ENCODE measurements around the gene DAZL. TPM values are rescaled to one million over a fixed set of nuclear protein-coding genes. Genes with fewer than 3 reads are reported as not detected.
"Not testable (repeated sequence)": the region's sequence is repeated elsewhere in the genome, so short reads cannot be mapped to it uniquely, and the experiment has no call there.

DAZL gene
- total and polyA plus RNA-seq, 11 donors = not detected

DNA sequence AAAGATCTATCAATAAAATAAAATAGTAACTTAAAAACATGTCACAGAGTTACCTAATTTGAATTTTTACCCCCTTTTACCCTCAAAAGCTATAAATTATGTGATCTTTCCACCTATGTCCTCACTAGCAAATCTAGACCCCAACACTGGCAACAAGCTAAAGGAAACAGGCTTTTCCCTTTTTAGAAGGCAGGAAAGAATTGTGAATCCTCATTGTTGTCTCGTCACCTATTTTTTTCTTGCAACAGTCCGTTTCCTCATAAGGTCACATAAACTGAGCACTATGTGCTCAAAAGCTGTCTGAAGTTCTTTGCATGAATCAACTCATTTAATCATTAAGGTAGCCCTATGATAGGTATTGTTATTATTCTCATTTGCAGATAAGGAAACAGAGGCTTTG lies 34.6 kb upstream of the DAZL start:
- WGBS, 4 donors = 53 to 65% (median 60%) methylated on average over 2 of the region's 2 CpGs

DNA sequence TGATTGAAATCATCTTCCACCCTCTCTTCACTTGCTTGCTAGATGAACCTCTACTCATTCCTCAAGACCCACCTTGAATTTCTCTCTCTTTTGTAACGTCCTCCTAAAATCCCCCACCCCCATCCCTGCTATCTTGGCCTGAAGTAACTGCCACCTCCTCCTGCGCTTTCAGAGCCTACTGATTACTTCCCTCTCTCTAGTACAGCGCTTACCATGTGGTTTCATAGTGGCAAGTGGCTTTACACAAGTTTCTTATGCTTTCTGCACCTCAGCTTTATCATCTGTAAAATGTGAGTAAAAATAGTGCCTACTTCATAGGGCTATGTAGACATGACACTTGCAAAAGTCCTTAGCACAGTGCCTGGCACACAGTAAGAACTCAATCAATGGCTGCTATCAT lies 28.7 kb upstream of the DAZL start:
- Histone ChIP-seq H3K27ac (no peak overlapping the region), H3K4me1 (peaks cover 0 to 15% (median 0%) of the 10 kb centered on the region in 12 donors), H3K4me3 (no peak overlapping the region), H3K27me3 (no peaks in the 10 kb centered on the region), H3K36me3 (no peaks in the 10 kb centered on the region), H3K9me3 (peaks cover 0 to 3% (median 0%) of the 10 kb centered on the region in 12 donors)
- intact Hi-C loops (cut with DNase I) = no loop called here
- DNase-seq (no peak), ATAC-seq (no peak)
- TF ChIP-seq POLR2A (IDR thresholded peaks at IDR 0.05) = no peak
- TF ChIP-seq, protein P1, sequence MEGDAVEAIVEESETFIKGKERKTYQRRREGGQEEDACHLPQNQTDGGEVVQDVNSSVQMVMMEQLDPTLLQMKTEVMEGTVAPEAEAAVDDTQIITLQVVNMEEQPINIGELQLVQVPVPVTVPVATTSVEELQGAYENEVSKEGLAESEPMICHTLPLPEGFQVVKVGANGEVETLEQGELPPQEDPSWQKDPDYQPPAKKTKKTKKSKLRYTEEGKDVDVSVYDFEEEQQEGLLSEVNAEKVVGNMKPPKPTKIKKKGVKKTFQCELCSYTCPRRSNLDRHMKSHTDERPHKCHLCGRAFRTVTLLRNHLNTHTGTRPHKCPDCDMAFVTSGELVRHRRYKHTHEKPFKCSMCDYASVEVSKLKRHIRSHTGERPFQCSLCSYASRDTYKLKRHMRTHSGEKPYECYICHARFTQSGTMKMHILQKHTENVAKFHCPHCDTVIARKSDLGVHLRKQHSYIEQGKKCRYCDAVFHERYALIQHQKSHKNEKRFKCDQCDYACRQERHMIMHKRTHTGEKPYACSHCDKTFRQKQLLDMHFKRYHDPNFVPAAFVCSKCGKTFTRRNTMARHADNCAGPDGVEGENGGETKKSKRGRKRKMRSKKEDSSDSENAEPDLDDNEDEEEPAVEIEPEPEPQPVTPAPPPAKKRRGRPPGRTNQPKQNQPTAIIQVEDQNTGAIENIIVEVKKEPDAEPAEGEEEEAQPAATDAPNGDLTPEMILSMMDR (IDR thresholded peaks at IDR 0.05) = no peak
- WGBS, 4 donors = 84 to 89% (median 85%) methylated on average over 3 of the region's 3 CpGs

More for the DNA sequence above, 34.6 kb upstream of the DAZL start:
- Histone ChIP-seq H3K27me3 (no peaks in the 10 kb centered on the region), H3K4me1 (peaks cover 0 to 4% (median 0%) of the 10 kb centered on the region in 12 donors), H3K36me3 (no peaks in the 10 kb centered on the region), H3K4me3 (no peak overlapping the region), H3K9me3 (no peaks in the 10 kb centered on the region), H3K27ac (no peak overlapping the region)
- no peak for ATAC-seq
- intact Hi-C loops (cut with DNase I) = no loop called here
- no peak for DNase-seq
- TF ChIP-seq POLR2A (IDR thresholded peaks at IDR 0.05) = no peak
- TF ChIP-seq, protein P1 (IDR thresholded peaks at IDR 0.05) = no peak

DNA sequence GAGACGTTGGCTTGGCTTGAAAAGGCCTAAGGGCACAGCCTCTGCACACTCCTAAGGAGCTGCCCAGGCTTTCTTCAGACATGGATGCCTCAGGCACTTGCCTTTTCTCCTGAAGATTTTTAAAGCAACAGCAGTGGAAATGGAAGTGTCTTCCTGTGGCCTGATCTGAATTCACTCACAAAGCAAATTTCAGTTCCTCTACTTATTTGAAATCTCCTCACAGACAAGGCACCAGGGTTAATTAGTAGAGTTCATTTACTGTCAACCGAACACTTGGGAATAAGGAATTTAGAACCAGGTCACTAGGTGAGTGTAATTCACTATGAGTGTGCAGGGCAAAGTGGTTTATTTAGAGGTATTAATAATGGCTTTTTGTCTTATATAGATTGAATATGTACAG lies 27.2 kb upstream of the DAZL start:
- no peak for TF ChIP-seq POLR2A (IDR thresholded peaks at IDR 0.05)
- TF ChIP-seq, protein P1 (IDR thresholded peaks at IDR 0.05) = no peak
- no peak for ATAC-seq
- peaks cover 0 to 3% (median 0%) of the 10 kb centered on the region in 12 donors for H3K9me3 ChIP-seq
- 77 to 89% (median 85%) methylated on average over 2 of the region's 2 CpGs for WGBS, 4 donors
- DNase-seq = no peak
- intact Hi-C loops (cut with DNase I) = no loop called here
- H3K36me3 ChIP-seq = no peaks in the 10 kb centered on the region
- peaks cover 0 to 15% (median 0%) of the 10 kb centered on the region in 12 donors for H3K4me1 ChIP-seq
- no peak overlapping the region for H3K27ac ChIP-seq
- no peaks in the 10 kb centered on the region for H3K27me3 ChIP-seq
- H3K4me3 ChIP-seq = no peak overlapping the region

DNA sequence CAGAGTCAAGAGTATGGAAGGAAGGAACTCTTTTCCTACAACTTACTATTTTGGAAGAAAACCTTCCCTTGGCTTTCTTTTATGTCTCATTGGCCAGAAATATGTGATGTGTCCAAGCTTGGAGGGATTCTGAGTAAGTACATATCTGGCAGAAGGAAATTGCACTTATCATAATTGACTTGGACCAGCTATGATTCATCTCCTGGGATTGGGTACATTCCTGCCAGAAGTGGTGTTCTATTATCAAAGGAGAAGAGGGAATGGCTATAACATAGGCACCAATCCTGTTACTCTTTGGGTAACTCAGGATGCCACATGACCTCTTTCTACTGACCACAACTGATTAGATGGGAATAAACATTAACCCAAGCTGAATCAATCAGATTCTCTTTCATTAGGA lies 13.5 kb upstream of the DAZL start:
- no peak overlapping the region for H3K4me3 ChIP-seq
- intact Hi-C loops (cut with DNase I) = loop anchor here in 1 of 10 donors (10.0 kb wide), 1 partner anchor 786 kb away; no protein-coding TSS in a partner anchor
- H3K27me3 ChIP-seq = no peaks in the 10 kb centered on the region
- no peak for DNase-seq
- no peaks in the 10 kb centered on the region for H3K4me1 ChIP-seq
- peaks cover 0 to 5% (median 0%) of the 10 kb centered on the region in 12 donors for H3K9me3 ChIP-seq
- H3K36me3 ChIP-seq = no peaks in the 10 kb centered on the region
- TF ChIP-seq, protein P1 (IDR thresholded peaks at IDR 0.05) = no peak
- no peak for ATAC-seq
- no peak overlapping the region for H3K27ac ChIP-seq

DNA sequence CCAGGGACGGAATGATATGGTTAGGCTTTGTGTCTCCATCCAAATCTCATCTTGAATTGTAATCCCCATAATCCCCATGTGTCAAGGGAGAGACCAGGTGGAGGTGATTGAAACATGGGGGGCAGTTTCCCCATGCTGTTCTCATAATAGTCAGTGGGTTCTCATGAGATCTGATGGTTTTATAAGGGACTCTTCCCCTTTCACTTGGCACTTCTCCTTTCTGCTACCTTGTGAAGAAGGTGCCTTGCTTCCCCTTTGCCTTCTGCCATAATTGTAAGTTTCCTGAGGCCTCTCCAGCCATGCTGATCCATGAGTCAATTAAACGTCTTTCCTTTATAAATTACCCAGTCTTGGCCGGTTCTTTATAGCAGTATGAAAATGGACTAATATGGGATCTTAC lies 11.9 kb upstream of the DAZL start:
- H3K27ac ChIP-seq, H3K4me3 ChIP-seq, H3K9me3 ChIP-seq, ATAC-seq, DNase-seq, H3K4me1 ChIP-seq, H3K27me3 ChIP-seq, H3K36me3 ChIP-seq: not testable (repeated sequence)
- 83 to 95% (median 90%) methylated on average over 3 of the region's 3 CpGs for WGBS, 4 donors
- intact Hi-C loops (cut with DNase I) = loop anchor here in 1 of 10 donors (10.0 kb wide), 1 partner anchor 788 kb away; no protein-coding TSS in a partner anchor
